Measurements from ENCODE around the gene OR2V2.
"Not testable (repeated sequence)": the region's sequence is repeated elsewhere in the genome, so short reads cannot be mapped to it uniquely, and the experiment has no call there.

The OR2V2 gene

GRCh38 chr5:181149806-181150733, 2.7 kb downstream of the OR2V2 start:
- DNase-seq: no peak

DNA sequence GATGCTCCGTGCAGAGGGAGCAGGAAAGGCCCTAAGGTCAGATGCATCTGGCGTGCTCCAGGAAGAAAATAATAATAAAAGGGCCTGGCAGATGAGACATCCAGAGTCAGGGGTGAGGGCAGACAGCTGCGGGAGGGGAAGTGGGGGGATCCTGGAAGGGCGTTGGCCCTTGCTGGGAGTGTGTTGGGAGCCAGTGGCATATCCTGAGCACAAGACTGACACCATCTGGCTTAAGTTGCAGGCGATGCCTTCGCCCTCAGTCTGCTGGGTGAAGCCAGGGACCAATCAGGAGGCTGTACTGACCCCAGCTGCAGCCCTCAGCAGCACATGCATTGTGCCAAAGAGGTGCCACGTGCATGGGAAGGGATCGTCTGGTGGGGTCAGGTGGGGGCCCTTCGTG, 3.8 kb downstream of the OR2V2 start:
- DNase-seq: no peak

GRCh38 chr5:181152406-181152805, 5.0 kb downstream of the OR2V2 start:
- no peak for DNase-seq

GRCh38 chr5:181153814-181154213, 6.4 kb downstream of the OR2V2 start:
- DNase-seq: no peak

- DNase-seq: no peak
Observed at GRCh38 chr5:181156758-181157157, 9.4 kb downstream of the OR2V2 start.

- no peak for DNase-seq
Observed at GRCh38 chr5:181158869-181159268, 11.5 kb downstream of the OR2V2 start.

GRCh38 chr5:181159286-181160151, 12.1 kb downstream of the OR2V2 start:
- peak; percentile 51 to 57 for DNase-seq

DNA sequence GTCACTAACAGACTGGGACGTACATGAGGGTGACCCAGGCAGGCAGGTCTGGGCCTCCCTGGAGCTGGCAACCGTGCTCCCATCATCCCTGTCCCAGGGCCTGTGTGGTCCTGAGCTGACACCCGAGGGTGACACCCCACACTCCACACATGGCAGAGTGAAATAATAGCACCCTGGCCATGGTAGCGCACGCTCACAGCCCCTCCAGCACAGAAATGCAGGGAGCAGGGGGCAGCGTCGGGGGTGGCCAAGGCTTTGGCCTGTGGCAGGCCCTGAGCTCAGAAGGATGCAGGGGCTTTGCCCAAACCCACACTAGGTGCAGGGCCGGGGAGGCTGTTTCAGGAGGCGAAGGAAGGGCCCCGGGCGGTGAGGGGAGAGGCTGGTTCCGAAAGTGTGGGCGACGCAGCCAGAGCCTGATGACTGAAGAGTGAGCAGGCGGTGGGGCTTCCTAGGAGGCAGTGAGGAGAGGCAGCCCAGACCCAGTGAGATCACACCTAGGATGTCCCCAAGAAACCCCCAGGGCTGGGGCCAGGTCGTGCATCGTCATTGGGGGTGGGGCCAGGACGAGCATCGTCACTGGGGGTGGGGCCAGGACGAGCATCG, 12.9 kb downstream of the OR2V2 start:
- DNase-seq: no peak

GRCh38 chr5:181160755-181161533, 13.6 kb downstream of the OR2V2 start:
- DNase-seq: not testable (repeated sequence)

DNA sequence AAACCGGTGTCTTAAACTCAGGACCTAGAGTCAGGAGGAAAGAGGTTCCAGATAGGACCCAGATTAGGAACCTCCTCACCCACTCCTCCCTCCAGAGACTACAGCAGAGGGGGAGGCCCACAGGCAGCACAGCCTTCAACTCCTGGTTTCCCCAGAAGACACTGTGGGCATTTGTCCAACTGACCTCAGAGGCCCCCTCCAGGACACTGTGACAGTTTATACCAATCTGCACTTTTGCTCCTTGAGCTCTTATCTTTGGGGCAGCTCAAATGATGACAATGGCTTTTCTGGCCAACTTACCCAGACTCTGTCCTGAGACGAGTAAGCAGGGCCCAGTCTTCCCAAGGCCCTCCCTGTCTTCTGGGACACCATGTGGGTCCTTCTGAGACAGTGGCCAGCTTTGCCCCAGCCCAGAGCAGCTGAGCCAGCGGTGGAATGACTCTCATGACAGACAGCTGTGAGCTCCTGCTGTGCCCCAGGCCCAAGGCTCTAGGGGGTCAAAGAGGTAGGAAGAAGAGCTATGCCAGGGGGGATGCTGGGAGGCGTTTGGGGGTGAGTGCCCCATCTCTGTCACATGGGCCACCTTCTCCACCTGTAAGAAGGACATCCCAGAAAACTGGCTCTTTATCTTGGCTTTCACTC, 14.3 kb downstream of the OR2V2 start:
- no peak for DNase-seq

DNA sequence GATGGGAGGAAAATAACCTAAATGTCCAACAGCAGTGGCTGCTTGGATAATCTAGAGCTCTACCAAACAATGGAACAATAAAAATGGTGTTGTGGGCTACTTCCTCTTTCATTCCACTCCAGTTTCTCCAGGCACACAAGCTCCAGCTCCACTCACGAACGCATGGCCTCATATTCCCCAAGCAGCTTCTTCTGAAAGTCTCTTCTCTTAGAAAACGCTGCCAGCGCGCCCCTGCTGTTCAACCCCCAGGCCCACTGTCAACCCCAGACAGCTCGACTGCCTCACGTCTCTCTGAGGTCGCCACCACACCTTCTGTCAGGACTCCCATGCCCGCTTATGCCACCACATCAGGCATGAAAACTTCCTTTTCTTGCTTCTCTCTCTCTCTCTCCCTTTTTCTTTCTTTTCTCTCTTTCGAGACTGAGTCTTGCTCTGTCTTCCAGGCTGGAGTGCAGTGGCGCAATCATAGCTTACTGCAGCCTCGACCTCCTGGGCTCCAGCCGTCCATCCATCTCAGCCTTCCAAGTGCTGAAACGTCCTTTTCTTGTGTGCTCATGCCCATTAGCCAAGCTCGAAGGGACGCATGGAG, 16.2 kb downstream of the OR2V2 start:
- DNase-seq: no peak

DNA sequence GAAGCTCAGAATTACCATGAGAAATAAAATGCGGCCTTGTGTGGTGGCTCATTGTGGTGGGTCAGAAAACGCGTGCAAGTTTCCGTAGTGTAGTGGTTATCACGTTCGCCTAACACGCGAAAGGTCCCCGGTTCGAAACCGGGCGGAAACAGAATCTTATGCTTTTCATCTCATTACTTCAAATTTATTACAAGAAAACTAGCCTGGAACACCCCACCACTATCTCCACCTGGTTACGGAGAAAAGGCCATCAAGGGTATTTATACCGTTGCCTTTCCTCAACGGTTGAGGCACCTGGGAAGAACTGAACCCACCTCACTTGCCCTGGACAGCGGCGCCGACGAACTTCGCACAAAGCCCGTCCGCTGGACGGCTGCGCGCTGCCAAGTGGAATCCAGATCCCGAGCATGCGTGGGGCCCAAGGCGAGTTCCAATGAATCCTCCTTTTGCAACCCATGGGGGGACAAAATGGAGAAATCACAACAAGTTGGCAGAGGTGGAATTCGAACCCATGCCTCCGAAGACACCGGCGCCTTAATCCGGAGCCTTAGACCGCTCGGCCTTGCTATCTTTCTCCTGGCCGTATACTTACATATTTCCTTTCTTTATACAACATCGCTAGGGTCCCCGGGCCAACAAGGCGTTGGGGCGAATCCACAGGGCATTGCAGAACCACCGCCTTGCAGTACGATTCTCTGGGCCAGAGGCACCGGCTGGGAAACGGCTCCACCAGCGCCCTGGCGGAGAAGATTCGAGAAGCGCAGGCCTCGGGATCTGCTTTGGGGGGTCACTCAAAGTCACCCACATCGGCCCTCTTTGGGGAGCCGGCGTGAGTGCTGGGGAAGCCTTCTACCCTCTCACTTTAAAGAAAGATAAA, 16.9 kb downstream of the OR2V2 start:
- DNase-seq: no peak

DNA sequence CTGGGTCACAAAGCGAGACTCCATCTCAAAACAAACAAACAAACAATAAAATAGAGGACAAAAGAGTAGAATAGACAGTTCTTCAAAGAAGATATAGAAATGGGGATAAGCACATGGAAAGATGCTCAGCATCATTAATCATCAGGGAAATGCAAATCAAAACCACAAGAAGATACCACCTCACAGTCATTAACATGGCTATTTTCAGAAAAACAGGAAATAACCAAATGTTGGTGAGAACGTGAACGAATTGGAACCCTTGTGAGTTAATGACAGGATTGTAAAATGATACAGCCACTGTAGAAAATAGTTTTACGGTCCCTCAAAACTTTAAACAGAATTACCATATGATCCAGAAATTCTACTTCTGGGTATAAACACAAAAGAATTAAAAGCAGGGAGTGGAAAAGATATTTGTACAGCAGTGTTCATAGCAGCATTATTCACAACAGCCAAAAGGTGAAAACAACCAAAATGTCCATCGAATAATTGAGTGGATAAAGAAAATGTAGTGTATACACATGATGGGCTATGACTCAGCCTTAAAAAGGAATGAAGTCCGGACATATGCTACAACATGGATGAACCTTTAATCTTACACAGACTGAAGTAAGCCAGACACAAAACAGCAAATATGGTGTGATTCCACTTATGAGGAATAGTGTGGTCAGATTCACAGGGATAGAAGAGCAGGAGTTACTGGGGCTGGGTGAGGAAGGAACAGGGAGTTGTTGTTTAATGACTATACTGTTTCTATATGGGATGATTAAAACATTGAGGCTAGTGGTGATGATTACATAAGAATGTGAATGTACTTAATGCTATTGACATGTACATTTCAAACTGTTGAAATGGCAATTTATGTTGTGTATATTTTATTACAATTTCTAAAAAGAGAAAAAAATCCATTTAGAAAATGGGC, 19.7 kb downstream of the OR2V2 start:
- no peak for DNase-seq

- DNase-seq: peak in 1 of 2 experiments; percentile 4
Observed at GRCh38 chr5:181167814-181168488, 20.6 kb downstream of the OR2V2 start.

GRCh38 chr5:181168595-181169118, 21.3 kb downstream of the OR2V2 start:
- DNase-seq: no peak

- not testable (repeated sequence) for DNase-seq
Observed at GRCh38 chr5:181169459-181170236, 22.3 kb downstream of the OR2V2 start.

DNA sequence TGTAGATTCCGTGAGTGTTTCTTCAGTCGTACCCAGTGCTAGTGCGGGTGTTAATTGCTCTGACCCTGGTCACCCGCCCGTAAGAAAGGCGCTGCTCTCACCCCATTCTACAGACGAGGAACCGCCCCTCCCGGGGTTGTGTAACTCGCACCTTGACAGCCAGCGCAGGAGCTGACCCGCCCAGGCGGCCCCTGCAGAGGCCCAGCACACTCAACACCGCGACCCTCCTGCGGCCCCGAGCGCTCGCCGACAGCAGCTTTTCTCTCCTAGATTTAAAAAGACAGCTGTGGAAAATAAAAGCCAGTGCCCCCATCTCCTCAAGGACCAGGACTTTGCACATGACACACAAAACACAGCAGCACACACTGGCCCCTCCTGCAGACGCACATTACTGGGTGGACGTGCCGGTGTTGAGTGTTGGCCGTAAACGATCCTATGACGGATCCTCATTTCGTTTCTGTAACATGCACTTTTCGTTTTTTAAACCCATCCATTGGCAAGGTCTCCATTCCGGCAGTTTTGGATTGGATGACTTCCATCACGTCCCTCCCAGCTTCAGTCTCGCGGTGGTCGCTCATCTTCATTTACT, 22.9 kb downstream of the OR2V2 start:
- no peak for DNase-seq
